Activated CD4-positive, alpha-beta T cell treated with anti-CD3 and anti-CD28 coated beads for 4 hours (primary cell): Measurements from ENCODE around the gene DIP2C.
"Not testable (repeated sequence)": the region's sequence is repeated elsewhere in the genome, so short reads cannot be mapped to it uniquely, and the experiment has no call there.

Source experiments
- DNase-seq, 2 donors: peaks; one replicate each; pipeline ENCODE4 v3.0.0-alpha.2; 2020

The DIP2C gene

GRCh38 chr10:697097-697875 is 7.8 kb upstream of the DIP2C start:
- no peak for DNase-seq

DNA sequence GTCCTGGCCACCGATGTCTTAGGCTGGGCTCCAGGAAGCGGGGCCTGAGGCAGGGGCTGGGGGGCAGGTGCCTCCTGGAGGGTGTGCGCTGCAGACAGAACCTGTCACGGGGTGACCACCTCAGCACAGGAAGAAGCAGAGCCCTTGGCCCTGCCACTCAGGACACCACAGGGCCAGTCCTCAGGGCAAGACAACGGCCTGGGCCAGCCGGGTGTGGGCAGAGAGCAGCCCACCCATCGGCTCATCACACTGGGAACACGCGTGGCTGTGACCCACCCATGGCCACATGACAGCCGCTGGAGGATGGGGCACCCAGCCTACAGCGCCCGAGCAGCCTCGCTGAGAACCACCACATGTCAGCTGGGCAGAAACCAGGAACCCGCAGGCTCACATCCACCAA is 5.9 kb upstream of the DIP2C start:
- DNase-seq: no peak

GRCh38 chr10:693506-693905 is 4.0 kb upstream of the DIP2C start:
- no peak for DNase-seq

DNA sequence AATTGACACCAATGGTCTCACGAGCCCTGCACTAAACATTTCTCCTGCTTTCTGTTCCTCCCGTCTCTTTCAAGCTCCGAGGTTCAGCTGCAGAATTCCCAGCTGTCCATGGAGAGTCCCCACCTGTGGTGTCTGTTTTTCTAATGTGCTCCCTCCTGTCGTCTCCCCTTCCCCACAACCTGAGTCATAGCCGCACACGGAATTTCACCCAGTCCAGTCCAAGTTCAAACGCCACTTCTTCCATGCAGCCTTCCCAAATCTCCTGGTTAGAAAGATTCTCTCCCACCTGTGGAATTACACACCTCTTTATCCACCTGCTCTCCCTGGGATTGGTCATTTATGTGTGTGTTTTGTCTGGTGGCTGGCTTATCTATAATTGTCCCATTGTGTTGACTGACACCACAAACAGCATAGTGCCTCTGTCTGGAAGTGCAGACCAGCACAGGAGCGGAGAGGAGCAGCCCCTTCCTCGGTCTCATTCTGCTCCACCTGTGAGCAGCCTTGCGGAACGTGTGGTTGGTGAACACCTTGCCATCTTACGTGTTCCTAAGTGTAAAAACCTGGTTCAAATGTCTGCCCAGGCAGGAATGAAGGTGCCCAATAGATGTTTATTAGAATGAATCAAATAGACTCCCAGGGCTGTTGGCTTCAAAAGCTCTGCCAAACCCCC is 3.3 kb upstream of the DIP2C start:
- no peak for DNase-seq

GRCh38 chr10:691216-691615 is 1.7 kb upstream of the DIP2C start:
- DNase-seq: no peak

GRCh38 chr10:690372-691161 is 1.1 kb upstream of the DIP2C start:
- DNase-seq: no peak

GRCh38 chr10:689121-689451 is 382 bp downstream of the DIP2C start:
- no peak for DNase-seq

- DNase-seq: no peak
Observed at GRCh38 chr10:688312-689120, 952 bp downstream of the DIP2C start.

DNA sequence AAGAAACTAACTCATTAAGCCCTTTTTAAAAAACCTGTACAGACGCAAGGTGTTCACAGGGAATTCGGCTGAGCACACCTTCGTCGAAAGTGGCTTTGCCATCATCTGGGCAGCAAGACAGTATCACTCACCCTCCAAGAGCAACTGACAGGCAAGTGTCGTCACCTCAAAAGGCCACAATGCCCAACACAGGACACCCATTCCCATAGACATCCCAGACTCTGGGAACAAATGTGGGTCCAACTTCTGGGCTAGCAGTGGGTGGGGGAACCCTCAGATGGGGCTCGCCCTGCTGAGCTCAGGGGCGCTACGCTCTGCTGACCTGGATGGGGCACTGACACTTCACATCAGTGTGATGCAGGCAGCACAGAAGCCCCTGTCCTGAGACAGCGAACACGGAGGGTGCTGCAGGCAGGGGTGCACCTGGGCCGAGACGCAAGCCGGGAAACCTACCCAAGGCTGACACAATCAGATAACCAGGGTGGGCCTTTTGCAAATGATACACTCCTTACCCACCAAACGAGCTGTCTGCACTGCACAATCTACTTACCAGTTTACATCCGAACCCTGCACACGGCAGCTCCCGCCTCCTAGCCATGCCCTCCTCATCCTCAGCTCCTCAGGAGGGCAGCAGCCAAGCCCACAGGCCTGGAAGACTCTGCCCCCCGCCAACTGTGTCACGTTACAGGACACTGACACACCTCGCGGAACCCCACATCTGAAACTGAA is 1.7 kb downstream of the DIP2C start:
- no peak for DNase-seq

DNA sequence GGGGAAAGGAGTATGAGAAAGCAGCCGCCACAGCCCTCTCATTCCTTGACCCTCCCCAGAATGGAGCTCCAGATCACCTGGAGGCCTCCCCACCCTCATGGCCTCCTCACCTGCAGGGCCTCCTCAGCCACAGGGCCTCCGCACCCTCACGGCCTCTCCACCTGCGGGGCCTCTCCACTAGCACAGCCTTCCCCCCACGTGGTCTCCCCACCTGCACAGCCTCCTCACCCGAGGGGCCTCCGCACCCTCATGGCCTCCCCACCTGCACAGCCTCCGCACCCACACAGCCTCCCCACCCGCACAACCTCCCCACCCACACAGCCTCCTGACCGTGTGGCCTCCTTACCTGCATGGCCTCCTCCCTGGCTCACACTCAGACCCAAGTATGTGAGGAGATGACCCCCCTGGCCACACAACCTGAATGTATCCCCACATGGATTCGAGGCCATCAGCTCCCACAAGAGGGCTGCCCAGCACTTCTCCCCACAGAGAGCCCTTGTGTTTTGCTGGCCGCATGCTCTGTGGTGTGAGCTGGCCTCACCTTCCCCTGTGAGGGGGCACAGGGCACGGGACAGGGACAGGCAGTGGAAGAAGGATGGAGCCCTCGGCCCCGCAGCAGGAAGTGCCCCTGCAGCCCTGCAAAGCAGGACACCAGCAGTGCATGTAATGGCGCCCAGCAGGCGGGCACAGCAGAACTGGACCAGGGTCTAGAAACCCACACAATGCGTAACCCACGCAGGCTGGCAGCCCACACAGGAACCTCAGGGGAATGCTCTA is 3.1 kb downstream of the DIP2C start:
- no peak for DNase-seq

DNA sequence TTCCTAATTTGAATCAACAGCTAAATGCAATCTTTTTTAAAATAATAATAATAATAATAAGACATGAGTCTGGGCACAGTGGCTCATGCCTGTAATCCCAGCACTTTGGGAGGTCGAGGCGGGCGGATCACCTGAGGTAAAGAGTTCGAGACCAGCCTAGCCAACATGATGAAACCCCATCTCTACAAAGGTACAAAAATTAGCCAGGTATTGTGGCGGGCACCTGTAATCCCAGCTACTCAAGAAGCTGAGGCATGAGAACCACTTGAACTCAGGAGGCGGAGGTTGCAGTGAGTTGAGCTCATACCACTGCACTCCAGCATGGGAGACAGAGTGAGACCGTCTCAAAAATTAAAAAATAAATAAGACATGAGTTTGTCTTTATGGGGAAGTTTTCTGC is 3.9 kb downstream of the DIP2C start:
- no peak for DNase-seq

- no peak for DNase-seq
Observed at GRCh38 chr10:683448-684071, 5.9 kb downstream of the DIP2C start.

DNA sequence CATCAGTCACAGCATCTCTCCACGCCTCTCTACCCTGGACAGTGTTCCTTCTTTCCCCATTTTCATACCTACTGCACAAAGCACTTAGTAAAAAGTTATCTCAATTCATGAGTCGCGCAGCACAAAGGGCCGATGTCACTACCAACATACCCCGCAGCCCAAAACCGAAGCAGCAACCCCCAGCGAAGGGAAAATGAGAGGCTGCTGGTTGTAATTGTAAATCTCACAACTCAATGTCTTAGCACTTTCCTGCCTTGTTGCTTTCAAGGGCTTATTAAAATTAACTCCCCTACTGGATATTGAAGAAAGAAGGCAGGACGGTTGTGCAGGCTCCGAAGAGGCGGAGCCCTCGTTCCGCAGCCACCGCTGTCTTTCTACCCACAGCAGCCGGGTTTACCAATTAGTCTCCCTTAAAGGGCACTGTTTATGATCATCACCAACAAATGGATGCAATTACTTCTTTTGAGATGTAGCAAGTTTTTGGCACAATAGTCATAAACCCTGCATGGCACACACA is 6.5 kb downstream of the DIP2C start:
- DNase-seq: no peak

DNA sequence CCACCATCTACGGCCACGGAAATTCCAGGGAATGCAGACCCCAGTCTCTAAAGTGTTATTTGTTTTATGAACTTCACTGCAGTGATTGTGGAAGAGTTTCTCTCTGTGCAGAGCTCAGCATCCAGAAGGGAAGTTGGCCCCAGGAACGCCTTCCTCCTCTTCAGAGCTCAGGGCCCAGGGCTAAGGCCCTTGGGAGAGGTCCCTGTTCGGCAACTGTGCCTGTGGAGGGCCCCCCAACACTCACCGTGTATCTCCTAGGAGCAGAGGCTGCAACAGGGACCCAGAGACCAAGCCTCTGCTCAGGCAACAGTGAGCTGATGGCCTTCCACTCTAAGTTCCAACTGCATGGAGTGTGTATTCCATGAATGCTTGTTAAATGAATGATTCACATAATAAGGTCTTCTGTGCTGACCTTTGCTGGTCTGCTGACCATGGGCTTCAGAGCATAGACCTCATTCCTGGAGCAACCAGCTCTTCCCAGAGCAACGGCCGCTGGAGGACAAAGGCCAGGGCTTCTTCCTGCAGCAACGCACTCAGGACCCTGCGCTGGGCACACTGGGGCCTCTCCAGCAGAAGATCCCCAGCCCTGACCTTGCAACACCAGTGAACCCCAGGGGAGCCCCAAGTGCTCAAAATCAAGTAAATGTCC is 7.7 kb downstream of the DIP2C start:
- DNase-seq: no peak

DNA sequence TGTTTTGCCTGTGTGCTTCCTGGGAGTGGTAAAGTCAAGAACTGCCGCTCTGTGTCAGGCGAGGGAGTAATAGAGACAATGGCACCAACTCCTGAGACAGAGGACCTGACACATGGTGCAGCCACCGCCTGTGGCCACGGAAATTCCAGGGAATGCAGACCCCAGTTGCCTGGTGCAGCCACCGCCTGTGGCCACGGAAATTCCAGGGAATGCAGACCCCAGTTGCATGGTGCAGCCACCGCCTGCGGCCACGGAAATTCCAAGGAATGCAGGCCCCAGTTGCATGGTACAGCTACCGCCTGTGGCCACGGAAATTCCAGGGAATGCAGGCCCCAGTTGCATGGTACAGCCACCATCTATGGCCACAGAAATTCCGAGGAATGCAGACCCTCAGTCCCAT is 8.7 kb downstream of the DIP2C start:
- DNase-seq: no peak

DNA sequence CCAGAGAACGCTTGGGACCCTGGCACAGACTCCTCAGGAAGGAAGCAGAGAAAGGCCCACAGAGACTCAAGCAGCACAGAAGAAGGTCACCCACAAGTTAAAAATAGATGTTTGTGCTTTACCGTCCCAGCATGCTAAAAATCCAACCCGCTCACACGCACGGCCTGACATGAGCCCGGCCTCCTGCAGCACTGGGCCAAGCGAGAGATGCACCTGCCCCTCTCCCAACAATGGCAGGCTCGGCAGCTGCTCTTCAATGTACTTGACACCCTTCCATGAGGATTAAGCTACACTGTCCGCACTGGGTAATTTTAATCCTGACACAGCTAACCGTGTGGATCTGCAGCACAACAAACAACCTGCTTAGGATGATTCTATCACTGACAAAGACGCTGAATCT is 9.3 kb downstream of the DIP2C start:
- DNase-seq: no peak

DNA sequence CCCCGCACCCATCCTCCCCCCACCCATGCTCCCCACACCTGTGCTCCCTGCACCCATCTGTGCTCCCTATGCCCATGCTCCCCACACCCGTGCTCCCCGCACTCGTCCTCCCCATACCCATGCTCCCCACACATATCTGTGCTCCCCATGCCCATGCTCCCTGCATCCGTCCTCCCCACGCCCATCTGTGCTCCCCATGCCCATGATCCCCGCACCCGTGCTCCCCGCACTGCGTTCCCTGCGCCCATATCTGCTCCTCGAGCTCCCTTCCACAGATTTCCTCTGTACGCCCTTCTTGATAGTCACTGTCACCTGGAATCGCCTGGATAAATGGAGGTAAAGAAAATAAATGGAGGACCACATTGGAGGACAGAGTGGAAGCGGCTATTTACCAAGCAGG is 9.9 kb downstream of the DIP2C start:
- DNase-seq: no peak

DNA sequence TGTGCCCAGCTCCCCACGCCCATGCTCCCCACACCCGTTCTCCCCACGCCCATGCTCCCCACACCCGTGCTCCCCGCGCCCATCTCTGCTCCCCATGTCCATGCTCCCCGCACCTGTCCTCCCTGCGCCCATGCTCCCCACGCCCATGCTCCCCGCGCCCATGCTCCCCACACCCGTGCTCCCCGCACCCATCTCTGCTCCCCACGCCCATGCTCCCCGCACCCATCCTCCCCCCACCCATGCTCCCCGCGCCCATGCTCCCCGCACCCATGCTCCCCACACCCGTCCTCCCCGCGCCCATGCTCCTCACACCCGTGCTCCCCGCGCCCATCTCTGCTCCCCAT is 10.8 kb downstream of the DIP2C start:
- not testable (repeated sequence) for DNase-seq

DNA sequence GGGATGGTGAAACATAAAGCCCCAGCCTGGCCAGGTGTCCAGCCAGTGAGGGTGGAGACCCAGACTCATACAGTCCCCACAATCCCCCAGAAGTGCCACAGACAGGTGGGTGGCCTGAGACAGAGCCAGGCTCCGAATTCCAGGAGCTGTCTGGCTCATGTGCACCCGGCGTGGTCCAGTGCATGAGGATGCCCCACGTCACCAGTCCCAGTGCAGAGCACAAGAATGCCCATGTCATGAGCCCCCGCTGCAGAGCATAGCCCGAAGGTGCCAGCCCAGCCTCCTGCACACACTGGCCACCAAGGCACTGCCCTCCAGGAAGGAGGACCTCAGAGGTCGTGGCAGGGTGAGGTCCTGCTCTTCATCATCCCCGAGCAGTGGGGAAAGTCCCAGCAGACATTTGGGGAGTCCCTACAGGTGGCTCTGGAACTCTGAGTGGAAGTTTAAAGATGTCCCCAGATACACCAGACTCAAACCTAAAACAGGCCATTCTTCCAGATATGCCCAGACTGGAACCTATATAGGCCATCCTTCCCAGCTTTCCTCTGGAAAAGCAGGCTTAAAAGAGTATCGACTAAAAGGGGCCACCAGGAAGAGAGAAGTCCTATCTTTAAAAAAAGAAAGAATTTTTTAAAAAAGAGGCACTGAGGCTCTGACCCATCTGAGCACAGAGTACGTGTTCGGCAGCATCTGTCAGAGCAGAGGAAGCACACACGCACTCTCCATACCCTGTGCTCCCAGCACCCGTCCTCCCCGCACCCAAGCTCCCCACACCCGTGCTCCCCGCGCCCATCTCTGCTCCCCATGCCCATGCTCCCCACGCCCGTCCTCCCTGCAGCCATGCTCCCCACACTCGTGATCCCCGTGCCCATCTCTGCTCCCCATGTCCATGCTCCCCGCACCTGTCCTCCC is 11.5 kb downstream of the DIP2C start:
- DNase-seq: no peak
